Endodermal cell (in vitro differentiated cells): ENCODE measurements around the gene LTC4S. TPM values are rescaled to one million over a fixed set of nuclear protein-coding genes. Genes with fewer than 3 reads are reported as not detected.

Experiments used
- DNase-seq: peaks from one replicate; pipeline ENCODE4 v3.0.0-alpha.2; 2017
- H3K27ac ChIP-seq: 2 replicates; pipeline ENCODE4 v1.5.1; 2013; ENCODE audit warnings: mild to moderate bottlenecking, low read depth, low read length, moderate library complexity
- H3K27me3 ChIP-seq: 2 replicates; pipeline ENCODE4 v1.6.1; 2013; ENCODE audit warnings: mild to moderate bottlenecking, low read length, moderate library complexity; ENCODE audit not compliant: insufficient read depth, control insufficient read depth, poor library complexity, severe bottlenecking
- H3K36me3 ChIP-seq: 2 replicates; pipeline ENCODE4 v1.7.0; 2013; ENCODE audit warnings: mild to moderate bottlenecking, low read length, moderate library complexity; ENCODE audit not compliant: control insufficient read depth, insufficient read depth
- H3K4me1 ChIP-seq: one replicate; pipeline ENCODE4 v1.7.0; 2013; ENCODE audit warnings: low read length; ENCODE audit not compliant: control insufficient read depth, insufficient read depth
- H3K4me3 ChIP-seq: 2 replicates; pipeline ENCODE4 v1.5.1; 2013; ENCODE audit warnings: mild to moderate bottlenecking, low read length, moderate library complexity
- H3K9ac ChIP-seq: 2 replicates; pipeline ENCODE4 v1.6.1; 2013; ENCODE audit warnings: mild to moderate bottlenecking, low read length, moderate library complexity; ENCODE audit not compliant: poor library complexity, severe bottlenecking; ENCODE audit errors: extremely low read depth
- H3K9me3 ChIP-seq: 2 replicates; pipeline ENCODE4 v1.6.1; 2013; ENCODE audit warnings: mild to moderate bottlenecking, low read length, moderate library complexity; ENCODE audit not compliant: control insufficient read depth
- H3K27ac Mint-ChIP-seq: 2 replicates; pipeline ENCODE4 v1.8.0; 2020; ENCODE audit warnings: mixed read lengths
- H3K27me3 Mint-ChIP-seq: 2 replicates; pipeline ENCODE4 v1.8.0; 2021; ENCODE audit warnings: mild to moderate bottlenecking, mixed read lengths; ENCODE audit not compliant: insufficient read depth
- H3K36me3 Mint-ChIP-seq: 2 replicates; pipeline ENCODE4 v1.8.0; 2020; ENCODE audit warnings: low read depth, mixed read lengths
- H3K4me1 Mint-ChIP-seq: 2 replicates; pipeline ENCODE4 v1.8.0; 2020; ENCODE audit warnings: mixed read lengths
- H3K4me3 Mint-ChIP-seq: 2 replicates; pipeline ENCODE4 v1.8.0; 2020; ENCODE audit warnings: mild to moderate bottlenecking, moderate library complexity, mixed read lengths
- H3K9me3 Mint-ChIP-seq: 2 replicates; pipeline ENCODE4 v1.8.0; 2020; ENCODE audit warnings: mild to moderate bottlenecking, mixed read lengths
- CTCF ChIP-seq: fragments of 200-600 bp; sonication (generic); conservative IDR thresholded peaks from 2 replicates; pipeline ENCODE4 v1.5.0; 2021; ENCODE audit warnings: antibody characterized with exemption, mild to moderate bottlenecking
- WGBS, 2 experiments: methylation state at CpG; one replicate each; pipeline versions ENCODE4 v1.1.5 to v1.1.7; 2013; ENCODE audit warnings: missing lambda C conversion rate in 2 of 2, mixed read lengths in 1 of 2; ENCODE audit not compliant: insufficient coverage in 1 of 2, insufficient read length in 1 of 2; 5-methylcytosine and 5-hydroxymethylcytosine counted together
- total RNA-seq, 2 donors: library from RNA; stranded (reverse); fragmentation: NEBNext Ultra II Directional in 1 of 2; extraction: Animal tissue kit (Norgen Biotek cat#: 25700) in 1 of 2; gene quantifications; 2 replicates in 1 of 2; 3 replicates in 1 of 2; pipeline ENCODE4 v1.2.1, GENCODE V29; 2021

LTC4S gene
- total RNA-seq, 2 donors from 2014 or later = 5.7 to 6.3 TPM

GRCh38 chr5:179792612-179793467 is 946 bp upstream of the LTC4S start:
- no peak for TF ChIP-seq CTCF
- H3K27ac Mint-ChIP-seq = no peak overlapping the region
- H3K4me1 Mint-ChIP-seq = peaks cover 3% of the 10 kb centered on the region
- no peak overlapping the region for H3K4me3 ChIP-seq
- no peak overlapping the region for H3K27ac ChIP-seq
- no peak overlapping the region for H3K4me3 Mint-ChIP-seq
- DNase-seq = no peak
- H3K36me3 ChIP-seq = peaks cover 11% of the 10 kb centered on the region
- H3K9me3 ChIP-seq = no peaks in the 10 kb centered on the region
- peaks cover 5% of the 10 kb centered on the region for H3K4me1 ChIP-seq
- H3K36me3 Mint-ChIP-seq = peaks cover 11% of the 10 kb centered on the region
- H3K27me3 Mint-ChIP-seq = no peaks in the 10 kb centered on the region
- H3K9ac ChIP-seq = no peak overlapping the region
- peaks cover 4% of the 10 kb centered on the region for H3K9me3 Mint-ChIP-seq
- whole genome bisulfite sequencing, 2 experiments = 92 to 95% methylated on average over 16 to 24 of the region's 24 CpGs
- no peaks in the 10 kb centered on the region for H3K27me3 ChIP-seq

DNA sequence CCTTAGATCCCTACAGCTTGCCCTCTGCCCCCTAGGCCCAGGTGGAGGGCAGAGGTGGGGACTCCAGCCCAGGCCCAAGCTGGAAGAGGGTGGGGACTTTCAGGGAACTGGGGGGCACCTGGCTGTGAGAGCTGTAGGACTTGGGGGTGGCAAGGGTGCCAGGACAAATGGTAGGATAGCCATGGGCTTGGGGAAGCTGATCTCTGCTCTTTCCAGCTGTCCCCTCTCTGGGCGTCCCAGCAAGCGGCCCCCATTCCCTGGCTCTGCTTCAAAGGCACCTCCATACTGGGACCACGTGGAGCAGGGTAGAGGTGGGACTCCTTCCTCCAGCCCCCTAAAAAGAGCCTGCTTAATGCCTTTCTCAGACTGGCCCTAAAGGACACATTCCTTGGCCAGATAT is 385 bp downstream of the LTC4S start:
- H3K4me3 ChIP-seq = no peak overlapping the region
- H3K9me3 ChIP-seq = no peaks in the 10 kb centered on the region
- H3K9me3 Mint-ChIP-seq = peaks cover 2% of the 10 kb centered on the region
- H3K4me1 ChIP-seq = peaks cover 5% of the 10 kb centered on the region
- DNase-seq = no peak
- H3K27ac Mint-ChIP-seq = no peak overlapping the region
- H3K27ac ChIP-seq = no peak overlapping the region
- no peak overlapping the region for H3K4me3 Mint-ChIP-seq
- H3K36me3 ChIP-seq = peaks cover 23% of the 10 kb centered on the region
- H3K36me3 Mint-ChIP-seq = peaks cover 15% of the 10 kb centered on the region
- H3K27me3 ChIP-seq = no peaks in the 10 kb centered on the region
- TF ChIP-seq CTCF = no peak
- 91% methylated on average over 3 of the region's 3 CpGs; no CpG with 5 or more reads in 1 of the 2 experiments for WGBS, 2 experiments
- no peak overlapping the region for H3K9ac ChIP-seq
- peaks cover 3% of the 10 kb centered on the region for H3K4me1 Mint-ChIP-seq
- H3K27me3 Mint-ChIP-seq = no peaks in the 10 kb centered on the region

DNA sequence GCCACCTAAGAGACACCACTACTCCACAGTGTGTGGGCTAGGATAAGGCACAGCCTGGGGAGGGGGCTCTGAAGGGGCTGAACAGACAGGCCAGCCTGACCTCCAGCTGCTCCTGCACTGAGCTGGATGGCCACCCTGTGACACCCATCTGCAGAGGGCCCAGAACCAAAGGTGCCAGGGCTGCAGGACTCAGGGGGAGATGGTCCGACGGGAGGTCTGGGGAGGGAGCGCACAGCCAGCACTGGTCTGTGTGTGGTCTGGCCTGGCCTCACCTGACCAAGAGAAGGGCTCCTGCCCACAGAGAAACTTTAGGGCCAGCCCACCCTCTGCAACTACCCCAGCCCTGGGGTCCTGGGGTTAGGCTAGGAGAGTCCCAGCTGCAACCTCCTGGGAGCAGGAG is 789 bp downstream of the LTC4S start:
- H3K27ac Mint-ChIP-seq = no peak overlapping the region
- H3K9me3 Mint-ChIP-seq = no peaks in the 10 kb centered on the region
- no peak for DNase-seq
- H3K4me1 Mint-ChIP-seq = peaks cover 3% of the 10 kb centered on the region
- peaks cover 27% of the 10 kb centered on the region for H3K36me3 ChIP-seq
- TF ChIP-seq CTCF = no peak
- H3K36me3 Mint-ChIP-seq = peaks cover 19% of the 10 kb centered on the region
- no peaks in the 10 kb centered on the region for H3K27me3 Mint-ChIP-seq
- H3K4me3 Mint-ChIP-seq = peak overlapping the region; percentile 64
- no peak overlapping the region for H3K27ac ChIP-seq
- no peaks in the 10 kb centered on the region for H3K27me3 ChIP-seq
- no peak overlapping the region for H3K9ac ChIP-seq
- H3K4me1 ChIP-seq = peaks cover 5% of the 10 kb centered on the region
- no peak overlapping the region for H3K4me3 ChIP-seq
- H3K9me3 ChIP-seq = no peaks in the 10 kb centered on the region
- WGBS, 2 experiments = 97% methylated on average over 3 of the region's 3 CpGs; no CpG with 5 or more reads in 1 of the 2 experiments
